Skeletal muscle cell (primary cell): ENCODE results near the gene PTP4A2.
"Not testable (repeated sequence)": the region's sequence is repeated elsewhere in the genome, so short reads cannot be mapped to it uniquely, and the experiment has no call there.

Source experiments
- DNase-seq: peaks from one replicate; pipeline ENCODE4 v3.0.0-alpha.2; 2010; ENCODE audit warnings: low read depth
- H3K4me3 ChIP-seq: 2 replicates; pipeline ENCODE4 v1.5.1; 2011; ENCODE audit warnings: low read depth, mild to moderate bottlenecking, control low read depth, low read length, moderate library complexity

The PTP4A2 gene

GRCh38 chr1:31952825-31953220 lies 14.7 kb upstream of the PTP4A2 start:
- no peak overlapping the region for H3K4me3 ChIP-seq
- DNase-seq = no peak

GRCh38 chr1:31951276-31951675 lies 13.1 kb upstream of the PTP4A2 start:
- no peak overlapping the region for H3K4me3 ChIP-seq
- no peak for DNase-seq

- H3K4me3 ChIP-seq = no peak overlapping the region
- DNase-seq = no peak
These were observed 11.7 kb upstream of the PTP4A2 start for GRCh38 chr1:31949862-31950261.

GRCh38 chr1:31945677-31946076 lies 7.5 kb upstream of the PTP4A2 start:
- not testable (repeated sequence) for DNase-seq, H3K4me3 ChIP-seq

GRCh38 chr1:31944205-31945089 lies 6.3 kb upstream of the PTP4A2 start:
- peak overlapping the region; percentile 36 for H3K4me3 ChIP-seq
- peak; percentile 74 for DNase-seq

- no peak for DNase-seq
- no peak overlapping the region for H3K4me3 ChIP-seq
These were observed 5.5 kb upstream of the PTP4A2 start for GRCh38 chr1:31943546-31944184.

- not testable (repeated sequence) for DNase-seq, H3K4me3 ChIP-seq
These were observed 3.9 kb upstream of the PTP4A2 start for GRCh38 chr1:31942061-31942460.

GRCh38 chr1:31939484-31940329 lies 1.5 kb upstream of the PTP4A2 start:
- H3K4me3 ChIP-seq = no peak overlapping the region
- peak; percentile 83 for DNase-seq

- no peak for DNase-seq
- H3K4me3 ChIP-seq = peak overlapping the region; percentile 89
These were observed 626 bp downstream of the PTP4A2 start for GRCh38 chr1:31937300-31938183.

- peak overlapping the region; percentile 89 for H3K4me3 ChIP-seq
- no peak for DNase-seq
These were observed 1.2 kb downstream of the PTP4A2 start for GRCh38 chr1:31936981-31937299.

GRCh38 chr1:31936278-31936980 lies 1.7 kb downstream of the PTP4A2 start:
- no peak for DNase-seq
- H3K4me3 ChIP-seq = peak overlapping the region; percentile 89

- peak; percentile 14 for DNase-seq
- H3K4me3 ChIP-seq = peak overlapping the region; percentile 89
These were observed 3.2 kb downstream of the PTP4A2 start for GRCh38 chr1:31934706-31935629.

- no peak for DNase-seq
- peak overlapping the region; percentile 1 for H3K4me3 ChIP-seq
These were observed 5.5 kb downstream of the PTP4A2 start for GRCh38 chr1:31932491-31933316.

- DNase-seq = peak; percentile 20
- H3K4me3 ChIP-seq = peak overlapping the region; percentile 13
These were observed 6.5 kb downstream of the PTP4A2 start for GRCh38 chr1:31931593-31932225.

- DNase-seq = no peak
- peak overlapping the region; percentile 13 for H3K4me3 ChIP-seq
These were observed 7.2 kb downstream of the PTP4A2 start for GRCh38 chr1:31930836-31931592.

GRCh38 chr1:31927661-31927980 lies 10.5 kb downstream of the PTP4A2 start:
- no peak for DNase-seq
- no peak overlapping the region for H3K4me3 ChIP-seq
